GM19043 (cell line): ENCODE results near the gene ACOT12.

Experiments used
- ATAC-seq: cut with Tn5 transposase; IDR thresholded peaks from one replicate; pipeline ENCODE4 v1.9.1; 2021; ENCODE audit warnings: low read depth; ENCODE audit not compliant: unreplicated experiment

The ACOT12 gene

GRCh38 chr5:81401266-81401665, 7.3 kb upstream of the ACOT12 start:
- no peak for ATAC-seq

GRCh38 chr5:81400375-81400774, 6.4 kb upstream of the ACOT12 start:
- ATAC-seq = no peak

GRCh38 chr5:81398741-81399140, 4.8 kb upstream of the ACOT12 start:
- ATAC-seq = no peak

GRCh38 chr5:81397176-81397575, 3.2 kb upstream of the ACOT12 start:
- no peak for ATAC-seq

GRCh38 chr5:81395262-81395661, 1.3 kb upstream of the ACOT12 start:
- no peak for ATAC-seq

GRCh38 chr5:81393430-81393782, 528 bp downstream of the ACOT12 start:
- no peak for ATAC-seq

GRCh38 chr5:81389025-81389424, 4.9 kb downstream of the ACOT12 start:
- no peak for ATAC-seq

- ATAC-seq = no peak
These were observed 5.8 kb downstream of the ACOT12 start for GRCh38 chr5:81388169-81388568.

GRCh38 chr5:81383867-81384266, 10.1 kb downstream of the ACOT12 start:
- ATAC-seq = no peak

- no peak for ATAC-seq
These were observed 22.5 kb downstream of the ACOT12 start for GRCh38 chr5:81371354-81371876.

GRCh38 chr5:81370912-81371311, 23.0 kb downstream of the ACOT12 start:
- no peak for ATAC-seq

GRCh38 chr5:81365541-81365940, 28.4 kb downstream of the ACOT12 start:
- ATAC-seq = no peak

- no peak for ATAC-seq
These were observed 30.7 kb downstream of the ACOT12 start for GRCh38 chr5:81363093-81363871.

- ATAC-seq = no peak
These were observed 32.3 kb downstream of the ACOT12 start for GRCh38 chr5:81361600-81361999.

GRCh38 chr5:81360640-81361039, 33.3 kb downstream of the ACOT12 start:
- no peak for ATAC-seq

GRCh38 chr5:81359881-81360280, 34.1 kb downstream of the ACOT12 start:
- ATAC-seq = no peak

- no peak for ATAC-seq
These were observed 34.8 kb downstream of the ACOT12 start for GRCh38 chr5:81359108-81359507.

GRCh38 chr5:81355291-81356251, 38.4 kb downstream of the ACOT12 start:
- no peak for ATAC-seq

- ATAC-seq = no peak
These were observed 39.8 kb downstream of the ACOT12 start for GRCh38 chr5:81354093-81354492.

- ATAC-seq = no peak
These were observed 40.7 kb downstream of the ACOT12 start for GRCh38 chr5:81353189-81353588.

- ATAC-seq = no peak
These were observed 43.4 kb downstream of the ACOT12 start for GRCh38 chr5:81350507-81350906.
